ENCODE data around the gene SMIM36.

- TF ChIP-seq CTCF (conservative IDR thresholded peaks at IDR 0.05; ENCODE audit: low read depth in 2 of 2): no peak
- TF ChIP-seq EZH2phosphoT487 (IDR thresholded peaks at IDR 0.05; ENCODE audit: unreplicated experiment): no peak
- no peak for TF ChIP-seq EZH2 (IDR thresholded peaks at IDR 0.05; ENCODE audit: low read depth, unreplicated experiment)
- TF ChIP-seq POLR2AphosphoS5 (IDR thresholded peaks at IDR 0.05; ENCODE audit: low read depth): no peak
Observed at GRCh38 chr17:55478971-55479370, 32.3 kb downstream of the SMIM36 start.
